ENCODE data around the gene NTNG1.
A peak's percentile ranks its signal among the peaks of the same experiment; 100 is the strongest.

Gene NTNG1

GRCh38 chr1:107515702-107516101, 374.9 kb downstream of the NTNG1 start:
- Histone ChIP-seq H3K36me3 (peaks cover 0 to 3% (median under 1%) of the 10 kb centered on the region in 11 experiments; a peak in 6 of 22 replicates), H3K4me1 (no peaks in the 10 kb centered on the region), H3K9ac (no peak overlapping the region), H4K20me1 (no peaks in the 10 kb centered on the region), H3K4me2 (no peak overlapping the region), H3K27ac (no peak overlapping the region), H3K9me3 (replicated peaks in 1 of 11) (peaks cover 9 to 12% (median 11%) of the 10 kb centered on the region in 11 experiments), H3K27me3 (no peaks in the 10 kb centered on the region), H3K4me3 (no peak overlapping the region)
- no peak for TF ChIP-seq Cebpa-rat (IDR thresholded peaks at IDR 0.05)

- Histone ChIP-seq H3K27ac (no peak overlapping the region), H3K27me3 (no peaks in the 10 kb centered on the region), H3K36me3 (no peaks in the 10 kb centered on the region)
Measured at GRCh38 chr1:107523061-107523460, 382.2 kb downstream of the NTNG1 start.

GRCh38 chr1:107523736-107524135, 382.9 kb downstream of the NTNG1 start:
- Histone ChIP-seq H3K9me3 (replicated peaks in 1 of 11) (peaks cover 0 to 5% (median 0%) of the 10 kb centered on the region in 11 experiments; a peak in 3 of 22 replicates), H4K20me1 (no peaks in the 10 kb centered on the region), H3K9ac (peak overlapping the region in 1 of 11 experiments; percentile 32; a peak in 1 of 22 replicates), H3K36me3 (no peaks in the 10 kb centered on the region), H3K27me3 (no peaks in the 10 kb centered on the region), H3K4me1 (peaks cover 21 to 43% (median 32%) of the 10 kb centered on the region in 10 experiments), H3K4me3 (no peak overlapping the region), H3K4me2 (peak overlapping the region in 3 of 11 experiments; percentile 47 to 82 (median 78); a peak in 6 of 22 replicates), H3K27ac (no peak overlapping the region)
- TF ChIP-seq Cebpa-rat (IDR thresholded peaks at IDR 0.05) = no peak

More at GRCh38 chr1:107523061-107523460, 382.2 kb downstream of the NTNG1 start:
- Histone ChIP-seq H3K9me3 (replicated peaks in 1 of 11) (peaks cover 0 to 5% (median 0%) of the 10 kb centered on the region in 11 experiments; a peak in 3 of 22 replicates), H4K20me1 (no peaks in the 10 kb centered on the region), H3K4me1 (peaks cover 20 to 40% (median 30%) of the 10 kb centered on the region in 10 experiments), H3K9ac (no peak overlapping the region), H3K4me2 (peak overlapping the region in 2 of 11 experiments; percentile 78 to 82; a peak in 3 of 22 replicates), H3K4me3 (no peak overlapping the region)
- TF ChIP-seq Cebpa-rat (IDR thresholded peaks at IDR 0.05) = no peak

GRCh38 chr1:107524301-107524700, 383.5 kb downstream of the NTNG1 start:
- H3K27ac ChIP-seq = peak overlapping the region in 2 of 11 experiments; percentile 16 to 37; a peak in 1 of 22 replicates
- TF ChIP-seq Cebpa-rat (IDR thresholded peaks at IDR 0.05) = no peak
- no peak overlapping the region for H3K4me3 ChIP-seq
- H4K20me1 ChIP-seq = no peaks in the 10 kb centered on the region
- no peaks in the 10 kb centered on the region for H3K36me3 ChIP-seq
- H3K9me3 ChIP-seq (replicated peaks in 1 of 11) = peaks cover 0 to 5% (median 0%) of the 10 kb centered on the region in 11 experiments; a peak in 3 of 22 replicates
- H3K4me1 ChIP-seq = peaks cover 21 to 46% (median 33%) of the 10 kb centered on the region in 10 experiments
- peak overlapping the region in 6 of 11 experiments; percentile 0 to 82 (median 34); a peak in 10 of 22 replicates for H3K4me2 ChIP-seq
- peak overlapping the region in 1 of 11 experiments; percentile 32; a peak in 1 of 22 replicates for H3K9ac ChIP-seq
- H3K27me3 ChIP-seq = no peaks in the 10 kb centered on the region

GRCh38 chr1:107525145-107525544, 384.3 kb downstream of the NTNG1 start:
- Histone ChIP-seq H4K20me1 (no peaks in the 10 kb centered on the region), H3K36me3 (no peaks in the 10 kb centered on the region), H3K4me1 (peaks cover 21 to 54% (median 38%) of the 10 kb centered on the region in 10 experiments), H3K4me3 (no peak overlapping the region), H3K4me2 (peak overlapping the region in 9 of 11 experiments; percentile 3 to 82 (median 32); a peak in 11 of 22 replicates), H3K27ac (peak overlapping the region in 1 of 11 experiments; percentile 37; a peak in 1 of 22 replicates), H3K9ac (no peak overlapping the region), H3K27me3 (no peaks in the 10 kb centered on the region), H3K9me3 (replicated peaks in 1 of 11) (peaks cover 0 to 5% (median 0%) of the 10 kb centered on the region in 11 experiments; a peak in 3 of 22 replicates)
- TF ChIP-seq Cebpa-rat (IDR thresholded peaks at IDR 0.05) = peak; percentile 11 to 94 (median 80); a peak in 17 of 22 replicates

- no peak for TF ChIP-seq Cebpa-rat (IDR thresholded peaks at IDR 0.05)
- Histone ChIP-seq H3K36me3 (no peaks in the 10 kb centered on the region), H3K27ac (no peak overlapping the region), H4K20me1 (no peaks in the 10 kb centered on the region), H3K4me1 (peaks cover 21 to 56% (median 39%) of the 10 kb centered on the region in 10 experiments), H3K4me3 (no peak overlapping the region), H3K27me3 (no peaks in the 10 kb centered on the region), H3K9ac (no peak overlapping the region), H3K9me3 (replicated peaks in 1 of 11) (peaks cover 0 to 5% (median 0%) of the 10 kb centered on the region in 11 experiments; a peak in 3 of 22 replicates), H3K4me2 (peak overlapping the region in 5 of 11 experiments; percentile 32 to 82 (median 62); a peak in 5 of 22 replicates)
Measured at GRCh38 chr1:107525961-107526360, 385.1 kb downstream of the NTNG1 start.

- H3K4me1 ChIP-seq = peaks cover 22 to 63% (median 43%) of the 10 kb centered on the region in 10 experiments
- peak overlapping the region in 6 of 11 experiments; percentile 32 to 62 (median 48); a peak in 14 of 22 replicates for H3K4me2 ChIP-seq
- H3K9ac ChIP-seq = no peak overlapping the region
- no peak for TF ChIP-seq Cebpa-rat (IDR thresholded peaks at IDR 0.05)
- no peak overlapping the region for H3K4me3 ChIP-seq
- H4K20me1 ChIP-seq = no peaks in the 10 kb centered on the region
- H3K9me3 ChIP-seq (replicated peaks in 1 of 11) = peaks cover 0 to 3% (median 0%) of the 10 kb centered on the region in 11 experiments; a peak in 3 of 22 replicates
- no peak overlapping the region for H3K27ac ChIP-seq
- no peaks in the 10 kb centered on the region for H3K27me3 ChIP-seq
- no peaks in the 10 kb centered on the region for H3K36me3 ChIP-seq
Measured at GRCh38 chr1:107526524-107527198, 385.8 kb downstream of the NTNG1 start.

- H3K4me2 ChIP-seq = peak overlapping the region in 5 of 11 experiments; percentile 9 to 35 (median 23); a peak in 8 of 22 replicates
- no peak for TF ChIP-seq Cebpa-rat (IDR thresholded peaks at IDR 0.05)
- H3K9ac ChIP-seq = no peak overlapping the region
- no peaks in the 10 kb centered on the region for H4K20me1 ChIP-seq
- no peaks in the 10 kb centered on the region for H3K27me3 ChIP-seq
- H3K4me3 ChIP-seq = no peak overlapping the region
- H3K36me3 ChIP-seq = no peaks in the 10 kb centered on the region
- H3K27ac ChIP-seq = no peak overlapping the region
- H3K4me1 ChIP-seq = peaks cover 36 to 79% (median 59%) of the 10 kb centered on the region in 10 experiments
- H3K9me3 ChIP-seq (replicated peaks in 1 of 11) = peaks cover 0 to 23% (median 9%) of the 10 kb centered on the region in 11 experiments; a peak in 10 of 22 replicates
Measured at GRCh38 chr1:107529511-107530149, 388.8 kb downstream of the NTNG1 start.

- Histone ChIP-seq H3K27ac (no peak overlapping the region), H3K4me2 (peak overlapping the region in 2 of 11 experiments; percentile 23 to 35; a peak in 2 of 22 replicates)
Measured at GRCh38 chr1:107530543-107530942, 389.7 kb downstream of the NTNG1 start.

More at GRCh38 chr1:107530543-107530942, 389.7 kb downstream of the NTNG1 start:
- no peak overlapping the region for H3K4me3 ChIP-seq
- no peaks in the 10 kb centered on the region for H4K20me1 ChIP-seq
- peaks cover 0 to 25% (median 11%) of the 10 kb centered on the region in 11 experiments; a peak in 10 of 22 replicates for H3K9me3 ChIP-seq (replicated peaks in 1 of 11)
- H3K4me1 ChIP-seq = peaks cover 36 to 84% (median 60%) of the 10 kb centered on the region in 10 experiments
- no peaks in the 10 kb centered on the region for H3K27me3 ChIP-seq
- no peak for TF ChIP-seq Cebpa-rat (IDR thresholded peaks at IDR 0.05)
- no peak overlapping the region for H3K9ac ChIP-seq
- H3K36me3 ChIP-seq = no peaks in the 10 kb centered on the region

Data from BLaER1 treated with 17β-estradiol and CSF1 and Interleukin-3, amounts not matched to agents 10 nM and 100 nM (cell line).